Activated naive CD8-positive, alpha-beta T cell treated with anti-CD3 and anti-CD28 coated beads, Interleukin-2, amount 10 ng/mL, durations not matched to agents 7 days and 5 days (primary cell): ENCODE results near the gene GALNT4. TPM values are rescaled to one million over a fixed set of nuclear protein-coding genes. Genes with fewer than 3 reads are reported as not detected.

Experiments
- ATAC-seq: fragments of 150-1000 bp; cut with Tn5 transposase; one replicate; pipeline ENCODE4 v1.10.0; 2021; ENCODE audit warnings: low read depth, moderate library complexity
- POLR2A ChIA-PET: fragments of 350-600 bp; sonication (Branson Sonifier 250); formaldehyde crosslinking; loops from one replicate; lab custom pipeline; 2021; ENCODE audit warnings: antibody characterized with exemption; lab: Charles Lee
- DNase-seq: peaks from one replicate; pipeline ENCODE4 v3.0.0; 2021
- H3K27ac Mint-ChIP-seq: one replicate; pipeline ENCODE4 v1.8.0; 2022; ENCODE audit warnings: mild to moderate bottlenecking, mixed read lengths
- H3K27me3 Mint-ChIP-seq: one replicate; pipeline ENCODE4 v1.8.0; 2022; ENCODE audit warnings: mild to moderate bottlenecking, moderate library complexity, mixed read lengths
- H3K36me3 Mint-ChIP-seq: one replicate; pipeline ENCODE4 v1.8.0; 2021; ENCODE audit warnings: mild to moderate bottlenecking, mixed read lengths
- H3K4me1 Mint-ChIP-seq: one replicate; pipeline ENCODE4 v1.8.0; 2021; ENCODE audit warnings: mixed read lengths
- H3K4me3 Mint-ChIP-seq: one replicate; pipeline ENCODE4 v1.8.0; 2022; ENCODE audit warnings: mild to moderate bottlenecking, moderate library complexity, mixed read lengths
- H3K9me3 Mint-ChIP-seq: one replicate; pipeline ENCODE4 v1.8.0; 2021; ENCODE audit warnings: mixed read lengths
- total RNA-seq, 2 experiments: library from RNA; stranded (reverse); gene quantifications; one replicate each; pipeline ENCODE4 v1.2.3, GENCODE V29; 2021

Gene GALNT4
- total RNA-seq, 2 experiments from 2014 or later = 15.6 to 16.3 TPM

DNA sequence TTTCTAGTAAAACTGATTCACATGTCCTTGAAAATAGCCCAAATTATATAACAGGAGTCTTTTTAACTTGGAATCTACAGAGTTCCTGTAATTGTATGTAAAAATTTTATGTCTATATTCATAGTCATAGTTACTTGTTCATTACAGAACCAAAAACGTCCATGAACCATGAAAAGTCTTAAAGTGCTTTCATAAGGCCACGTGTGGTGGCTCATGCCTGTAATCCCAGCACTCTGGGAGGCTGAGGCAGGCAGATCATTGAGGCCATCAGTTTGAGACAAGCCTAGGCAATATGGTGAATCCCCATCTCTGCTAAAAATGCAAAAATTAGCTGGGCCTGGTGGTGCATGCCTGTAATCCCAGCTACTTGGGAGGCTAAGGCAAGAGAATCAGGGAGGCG lies 48.4 kb downstream of the GALNT4 start:
- no peak for ATAC-seq
- Mint-ChIP-seq H3K9me3 (no peaks in the 10 kb centered on the region), H3K36me3 (peaks cover 16% of the 10 kb centered on the region), H3K4me3 (no peak overlapping the region), H3K27ac (no peak overlapping the region), H3K4me1 (peaks cover 32% of the 10 kb centered on the region), H3K27me3 (no peaks in the 10 kb centered on the region)
- DNase-seq = no peak
- POLR2A ChIA-PET = no interaction called here

DNA sequence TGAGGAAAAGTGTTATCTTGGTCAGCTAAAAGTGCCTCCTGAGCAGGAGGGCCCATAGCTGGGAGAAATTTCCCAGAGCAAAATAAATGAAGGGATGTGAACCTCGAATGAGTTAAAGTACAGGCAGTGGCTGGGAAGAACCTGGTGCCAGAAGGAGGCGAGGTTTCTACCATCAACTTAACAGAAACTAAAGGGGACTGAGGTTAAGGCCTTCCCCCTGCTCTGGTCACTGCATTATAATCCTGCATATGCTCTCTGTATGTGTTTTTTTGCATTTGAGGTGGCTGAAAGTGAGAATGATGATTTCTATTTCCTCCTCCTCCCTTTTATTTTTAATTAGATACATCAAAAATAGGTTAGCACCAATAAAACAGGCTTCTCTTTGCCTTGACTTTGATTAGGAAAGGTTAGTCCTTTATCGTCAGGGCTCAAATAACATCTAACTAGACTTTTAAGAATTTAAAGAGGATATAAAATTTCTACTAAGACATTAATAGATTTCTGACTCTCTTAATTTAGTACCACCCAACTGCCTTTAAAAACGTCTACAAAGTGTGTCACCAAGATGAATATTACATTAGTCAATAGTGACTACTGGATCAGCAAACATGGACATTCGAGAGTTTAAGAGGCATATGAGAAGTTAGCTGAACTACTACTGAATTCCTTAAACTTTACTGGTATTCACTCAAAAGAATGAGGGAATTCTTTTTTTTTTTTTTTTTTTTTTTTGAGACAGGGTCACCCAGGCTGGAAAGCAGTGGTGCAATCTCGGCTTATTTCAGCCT lies 49.2 kb downstream of the GALNT4 start:
- POLR2A ChIA-PET = interaction anchor here (0.7 to 1.1 kb wide), 2 partner anchors 169 to 436 kb away, joined by 3 to 5 read pairs; no protein-coding TSS in a partner anchor
- Mint-ChIP-seq H3K4me1 (peaks cover 41% of the 10 kb centered on the region), H3K27me3 (no peaks in the 10 kb centered on the region), H3K4me3 (no peak overlapping the region), H3K9me3 (no peaks in the 10 kb centered on the region), H3K36me3 (peaks cover 13% of the 10 kb centered on the region), H3K27ac (no peak overlapping the region)
- DNase-seq (no peak), ATAC-seq (no peak)

DNA sequence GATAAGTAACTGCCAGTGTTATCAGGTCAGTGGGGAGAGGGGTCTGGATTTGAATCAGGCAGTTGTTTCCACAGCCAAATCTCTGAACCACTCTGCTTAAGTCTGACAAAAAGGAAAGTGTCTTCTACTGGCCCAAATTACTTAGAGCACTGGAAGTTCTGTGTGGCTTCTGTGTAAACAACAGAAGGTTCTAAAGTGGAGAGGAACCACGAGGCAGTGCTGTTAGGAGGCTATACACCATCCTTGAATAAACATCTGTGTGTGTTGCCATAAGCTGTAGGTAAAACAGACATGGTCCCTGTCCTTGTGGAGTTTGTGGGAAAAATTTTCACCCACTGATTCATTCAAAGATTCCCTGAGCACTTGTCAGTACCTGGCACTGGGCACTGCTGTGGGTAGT lies 50.0 kb downstream of the GALNT4 start:
- H3K9me3 Mint-ChIP-seq = no peaks in the 10 kb centered on the region
- POLR2A ChIA-PET = interaction anchor here (1.1 to 1.5 kb wide), 2 partner anchors 49 to 436 kb away, joined by 3 to 8 read pairs; partner anchors contain the start of gene GALNT4
- peaks cover 10% of the 10 kb centered on the region for H3K36me3 Mint-ChIP-seq
- ATAC-seq (peak; percentile 38), DNase-seq (no peak)
- H3K4me3 Mint-ChIP-seq = no peak overlapping the region
- peaks cover 43% of the 10 kb centered on the region for H3K4me1 Mint-ChIP-seq
- no peaks in the 10 kb centered on the region for H3K27me3 Mint-ChIP-seq
- H3K27ac Mint-ChIP-seq = peak overlapping the region; percentile 67

Other genes with a start within 250 kb of the GALNT4 start
- 10 to 100 TPM; 77.5 to 85.0 TPM for gene DUSP6, start 172.3 kb downstream of the GALNT4 start, total RNA-seq
- 10 to 100 TPM; 48.0 to 48.8 TPM for gene POC1B, start 1.3 kb upstream of the GALNT4 start, total RNA-seq
- 10 to 100 TPM; 36.7 to 38.9 TPM for gene ATP2B1, start 184.0 kb upstream of the GALNT4 start, total RNA-seq